K562 (cell line): Measurements from ENCODE around the gene CXCL1. TPM values are rescaled to one million over a fixed set of nuclear protein-coding genes. Genes with fewer than 3 reads are reported as not detected.

ENCODE experiments used
- ATAC-seq: fragments of 200-7000 bp; cut with Tn5 transposase; 3 replicates; pipeline ENCODE4 v1.9.1; 2020; ENCODE audit warnings: moderate library complexity
- BruUV-seq: library from RNA; stranded (reverse); fragments of 400-500 nt; replicated peaks from 2 replicates; lab custom pipeline; 2021; lab: Mats Ljungman, UMichigan
- CTCF ChIA-PET: fragments of 300-600 bp; formaldehyde crosslinking; extraction: SDS; loops from one replicate; lab custom pipeline; 2021; ENCODE audit warnings: low intra/inter-chr PET ratio; lab: Yijun Ruan, JAX
- POLR2A ChIA-PET: fragments of 300-600, 350-650 bp; sonication (Branson Sonifier 250); formaldehyde crosslinking; extraction: SDS; loops from one replicate; lab custom pipeline; 2021; ENCODE audit warnings: antibody characterized with exemption, inconsistent platforms; lab: Yijun Ruan, JAX
- DNase-seq, 4 experiments: peaks; one replicate each; pipeline versions ENCODE4 v3.0.0 to v3.0.0-alpha.2; 2011 to 2018; ENCODE audit warnings: low spot score in 3 of 4, mixed read lengths in 3 of 4; ENCODE audit errors: extremely low read depth in 1 of 4
- FAIRE-seq: peaks from 2 replicates; lab custom pipeline; 2011; peaks lifted over from hg19 to GRCh38; lab: Jason Lieb, UNC
- H2AFZ ChIP-seq: 2 replicates; pipeline ENCODE4 v1.6.0; 2011; ENCODE audit warnings: low read depth, low read length, control low read depth, inconsistent platforms
- H3K27ac ChIP-seq: fragments of 200-600 bp; 3 replicates; pipeline ENCODE4 v1.8.0; 2011; ENCODE audit warnings: low read depth, mild to moderate bottlenecking, control low read depth, inconsistent platforms, low read length, moderate library complexity, mixed read lengths; ENCODE audit errors: extremely low read depth
- H3K27me3 ChIP-seq, 2 experiments: fragments of 300-600 bp in 1 of 2; 2 replicates in 1 of 2; 3 replicates in 1 of 2; pipeline versions ENCODE4 v1.6.0 to v1.8.0; 2011; ENCODE audit warnings: inconsistent platforms in 2 of 2, low read length in 2 of 2, mild to moderate bottlenecking in 1 of 2, mixed read lengths in 1 of 2, moderate library complexity in 1 of 2; ENCODE audit not compliant: control insufficient read depth in 2 of 2, insufficient read depth in 2 of 2
- H3K36me3 ChIP-seq: fragments of 300-600 bp; 3 replicates; pipeline ENCODE4 v1.8.0; 2011; ENCODE audit warnings: mild to moderate bottlenecking, low read length, inconsistent platforms; ENCODE audit not compliant: control insufficient read depth, insufficient read depth
- H3K4me1 ChIP-seq, 2 experiments: fragments of 200-600 bp in 1 of 2; replicated peaks in 1 of 2; 2 replicates in 1 of 2; 3 replicates in 1 of 2; pipeline versions ENCODE4 v1.5.1 to v1.8.0; 2011; ENCODE audit warnings: inconsistent platforms in 2 of 2, low read length in 2 of 2, mild to moderate bottlenecking in 1 of 2, mixed read lengths in 1 of 2, moderate library complexity in 1 of 2; ENCODE audit not compliant: control insufficient read depth in 2 of 2, insufficient read depth in 2 of 2
- H3K4me2 ChIP-seq: 2 replicates; pipeline ENCODE4 v1.6.1; 2011; ENCODE audit warnings: low read length, control low read depth, inconsistent platforms, mixed read lengths; ENCODE audit not compliant: insufficient read depth
- H3K4me3 ChIP-seq: fragments of 200-600 bp; sonication (generic), shearing (Covaris generic); 2 replicates; pipeline ENCODE4 v1.5.1; 2016; ENCODE audit warnings: control low read depth, inconsistent platforms
- H3K79me2 ChIP-seq: fragments of 200-600 bp; 3 replicates; pipeline ENCODE4 v1.8.0; 2011; ENCODE audit warnings: low read length, inconsistent platforms; ENCODE audit not compliant: control insufficient read depth, insufficient read depth
- H3K9ac ChIP-seq, 2 experiments: 2 replicates each; pipeline versions ENCODE4 v1.6.0 to v1.6.1; 2011; ENCODE audit warnings: low read depth in 2 of 2, low read length in 2 of 2, control low read depth in 1 of 2, inconsistent platforms in 1 of 2, mild to moderate bottlenecking in 1 of 2, mixed read lengths in 1 of 2; ENCODE audit not compliant: insufficient read depth in 1 of 2
- H3K9me1 ChIP-seq: one replicate; pipeline ENCODE4 v1.6.0; 2011; ENCODE audit warnings: inconsistent platforms, mild to moderate bottlenecking, low read length, moderate library complexity; ENCODE audit not compliant: control insufficient read depth, insufficient read depth
- H3K9me3 ChIP-seq: replicated peaks from 2 replicates; pipeline ENCODE4 v1.5.1; 2011; ENCODE audit warnings: low read depth, low read length, inconsistent platforms; ENCODE audit not compliant: control insufficient read depth, insufficient read depth
- H4K20me1 ChIP-seq: replicated peaks from 2 replicates; pipeline ENCODE4 v1.6.1; 2011; ENCODE audit warnings: low read length, inconsistent platforms, mixed read lengths; ENCODE audit not compliant: control insufficient read depth, insufficient read depth
- ADNP ChIP-seq: fragments of 200-800 bp; sonication (Bioruptor generic); IDR thresholded peaks from 2 replicates; pipeline ENCODE4 v1.6.1; 2016; ENCODE audit warnings: missing genetic modification characterization, missing compliant biosample characterization
- CREBBP ChIP-seq: IDR thresholded peaks from one replicate; pipeline ENCODE4 v1.6.1; 2012; ENCODE audit warnings: low read depth, mild to moderate bottlenecking, control low read depth, inconsistent platforms, low read length
- ELK1 ChIP-seq: sonication (generic); formaldehyde crosslinking; IDR thresholded peaks from 2 replicates; pipeline ENCODE4 v1.8.1; 2022; ENCODE audit warnings: missing genetic modification reagents
- FOS ChIP-seq: IDR thresholded peaks from 3 replicates; pipeline ENCODE4 v1.6.1; 2011; ENCODE audit not compliant: insufficient read length; ENCODE audit errors: extremely low read depth
- GTF2F1 ChIP-seq: IDR thresholded peaks from 2 replicates; pipeline ENCODE4 v1.6.1; 2011; ENCODE audit warnings: low read depth, low read length, improper control_type of control experiment
- HMGN3 ChIP-seq: IDR thresholded peaks from 2 replicates; pipeline ENCODE4 v1.6.1; 2011; ENCODE audit warnings: borderline replicate concordance, low read depth, mild to moderate bottlenecking, mixed read lengths, low read length; ENCODE audit not compliant: insufficient read length; ENCODE audit errors: extremely low read depth
- L3MBTL2 ChIP-seq: fragments of 450-650 bp; IDR thresholded peaks from 2 replicates; pipeline ENCODE4 v1.6.1; 2016; ENCODE audit warnings: mild to moderate bottlenecking, moderate library complexity
- MAFK ChIP-seq: IDR thresholded peaks from 2 replicates; pipeline ENCODE4 v1.6.1; 2011; ENCODE audit warnings: low read length, improper control_type of control experiment
- NUFIP1 ChIP-seq: fragments of 450-650 bp; IDR thresholded peaks from 2 replicates; pipeline ENCODE4 v1.6.1; 2018; ENCODE audit not compliant: partially characterized antibody
- PHF21A ChIP-seq: fragments of 450-650 bp; IDR thresholded peaks from 2 replicates; pipeline ENCODE4 v1.6.1; 2017; ENCODE audit warnings: low read depth, borderline replicate concordance
- SMARCA5 ChIP-seq: fragments of 450-650 bp; IDR thresholded peaks from 2 replicates; pipeline ENCODE4 v1.6.1; 2016
- ZNF12 ChIP-seq: sonication (generic); formaldehyde crosslinking; IDR thresholded peaks from 2 replicates; pipeline ENCODE4 v1.4.0; 2020; ENCODE audit warnings: mild to moderate bottlenecking, missing genetic modification reagents
- ZNF311 ChIP-seq: fragments of 250-450 bp; sonication (Bioruptor Pico); IDR thresholded peaks from 2 replicates; pipeline ENCODE4 v1.4.0; 2020; ENCODE audit warnings: mild to moderate bottlenecking, moderate library complexity
- WGBS: fragments of 100-300 bp; shearing (Covaris generic); methylation state at CpG from one replicate; pipeline ENCODE4 v1.1.6; 2016; ENCODE audit warnings: low coverage, mixed read lengths; ENCODE audit not compliant: insufficient coverage; ENCODE audit errors: missing lambda C conversion rate; 5-methylcytosine and 5-hydroxymethylcytosine counted together
- in situ Hi-C: fragments of 300-500 bp; cut with MboI; formaldehyde crosslinking; loops from 4 replicates; pipeline ENCODE4 v1.15.0; 2018; ENCODE audit warnings: inconsistent platforms, mixed read lengths
- intact Hi-C: fragments of 100-400 bp; cut with micrococcal nuclease; formaldehyde crosslinking; loops from 2 replicates; pipeline ENCODE4 v1.14.2; 2022
- polyA plus RNA-seq, 8 experiments: library from polyadenylated mRNA; depleted of rRNA in 4 of 8; stranded (reverse) in 5 of 8; unstranded in 3 of 8; fragments of >200 nt; fragmentation: Nextera tagmentation in 2 of 8; fragmentation: Illumina TruSeq in 1 of 8; extraction: Ambion mirVana in 2 of 8; extraction: Trizol in 1 of 8; gene quantifications; 2 replicates each; pipeline versions ENCODE4 v1.2.1 to v1.2.3, GENCODE V29; 2011 to 2014; ENCODE audit warnings: inconsistent platforms in 1 of 8, missing spikeins in 1 of 8
- total RNA-seq, 7 experiments: library from RNA; depleted of rRNA in 6 of 7; stranded (reverse); fragments of >200 nt in 6 of 7; fragmentation: Illumina TruSeq in 2 of 7; extraction: Trizol in 2 of 7; gene quantifications; 2 replicates each; pipeline versions ENCODE4 v1.2.1 to v1.2.3, GENCODE V29; 2011 to 2021; ENCODE audit warnings: low replicate concordance in 1 of 7

The CXCL1 gene
- total and polyA plus RNA-seq, 9 of the 15 experiments (the other 6 are each of a cell fraction or from before 2014, with no cell fraction given): 0.07 to 2.2 (median 0.32) TPM; not detected in 3

- Histone ChIP-seq H3K4me1 (no peaks in the 10 kb centered on the region; a peak in 1 of 5 replicates), H3K27ac (no peak overlapping the region), H2AFZ (0 out of 2 replicates have a peak overlapping the region, but pooled peaks have one; percentile 3), H3K9ac (no peak overlapping the region), H3K79me2 (no peaks in the 10 kb centered on the region), H4K20me1 (no peaks in the 10 kb centered on the region), H3K9me1 (no peaks in the 10 kb centered on the region), H3K9me3 (no peaks in the 10 kb centered on the region), H3K36me3 (no peaks in the 10 kb centered on the region), H3K27me3 (no peaks in the 10 kb centered on the region), H3K4me2 (no peak overlapping the region), H3K4me3 (no peak overlapping the region)
- 55% methylated on average over 3 of the region's 3 CpGs for WGBS
- BruUV-seq: no TSS peak
- intact Hi-C loops: loop anchor here (5.0 to 10.0 kb wide), 4 partner anchors 118 to 345 kb away; partner anchors contain the start of gene CXCL3
- FAIRE-seq (no peak), DNase-seq (no peak), ATAC-seq (no peak)
- ChIA-PET CTCF (no interaction called here), POLR2A (interaction anchor here (1.0 kb wide), 2 partner anchors 9 to 161 kb away, joined by 3 to 4 read pairs; no protein-coding TSS in a partner anchor)
- TF ChIP-seq SMARCA5 (no peak), ZNF12 (CRISPR knock-in tag) (no peak), GTF2F1 (no peak), L3MBTL2 (no peak), ADNP (tag) (no peak), HMGN3 (no peak), NUFIP1 (no peak), ZNF311 (CRISPR knock-in tag) (no peak), CREBBP (no peak), PHF21A (no peak), FOS (no peak), MAFK (no peak), ELK1 (no peak)
- in situ Hi-C loops: no loop called here
These were observed 50.5 kb downstream of the CXCL1 start for GRCh38 chr4:73919691-73920090.

Other genes starting within 250 kb of the CXCL1 start
Only the 7 nearest of the 9 such genes appear.
- gene CXCL8, start 128.8 kb upstream of the CXCL1 start, total RNA-seq (2014; rRNA removed): 1.8 and 2.2 TPM in 2 replicates
- 4.8 and 6.2 TPM in 2 replicates for gene CXCL8, start 128.8 kb upstream of the CXCL1 start, total RNA-seq (2014; rRNA removed; fragmentation: Illumina TruSeq; extraction: Trizol)
- 1.0 and 1.6 TPM in 2 replicates for gene CXCL8, start 128.8 kb upstream of the CXCL1 start, total RNA-seq (2015; rRNA removed; fragmentation: Illumina TruSeq; extraction: Trizol)
- 3.2 and 3.3 TPM in 2 replicates for gene CXCL8, start 128.8 kb upstream of the CXCL1 start, total RNA-seq (2021)
- gene CXCL8, start 128.8 kb upstream of the CXCL1 start, polyA plus RNA-seq (2011; rRNA removed): 3.4 and 7.7 TPM in 2 replicates
- 2.9 and 3.3 TPM in 2 replicates for gene CXCL8, start 128.8 kb upstream of the CXCL1 start, polyA plus RNA-seq (2014; fragmentation: Illumina TruSeq; extraction: Trizol)
- 1 to 10 TPM; 5.8 to 6.9 TPM for gene CXCL8, start 128.8 kb upstream of the CXCL1 start, polyA plus RNA-seq (2014; fragmentation: Nextera tagmentation; extraction: Ambion mirVana)
- 2.5 and 2.8 TPM in 2 replicates for gene CXCL8, start 128.8 kb upstream of the CXCL1 start, polyA plus RNA-seq (2014; rRNA removed)
- gene CXCL6, start 32.7 kb upstream of the CXCL1 start, total RNA-seq (2014; rRNA removed): not detected in 2 replicates
- gene CXCL6, start 32.7 kb upstream of the CXCL1 start, total RNA-seq (2014; rRNA removed; fragmentation: Illumina TruSeq; extraction: Trizol): not detected in 2 replicates
- gene CXCL6, start 32.7 kb upstream of the CXCL1 start, total RNA-seq (2015; rRNA removed; fragmentation: Illumina TruSeq; extraction: Trizol): not detected in 2 replicates
- gene CXCL6, start 32.7 kb upstream of the CXCL1 start, total RNA-seq (2021): not detected in 2 replicates
- not detected in 2 replicates for gene CXCL6, start 32.7 kb upstream of the CXCL1 start, polyA plus RNA-seq (2011; rRNA removed)
- gene CXCL6, start 32.7 kb upstream of the CXCL1 start, polyA plus RNA-seq (2014; fragmentation: Illumina TruSeq; extraction: Trizol): not detected in 2 replicates
- gene CXCL6, start 32.7 kb upstream of the CXCL1 start, polyA plus RNA-seq (2014; fragmentation: Nextera tagmentation; extraction: Ambion mirVana): not detected
- gene CXCL6, start 32.7 kb upstream of the CXCL1 start, polyA plus RNA-seq (2014; rRNA removed): not detected in 2 replicates
- not detected in 2 replicates for gene PF4V1, start 16.1 kb upstream of the CXCL1 start, total RNA-seq (2014; rRNA removed)
- gene PF4V1, start 16.1 kb upstream of the CXCL1 start, total RNA-seq (2014; rRNA removed; fragmentation: Illumina TruSeq; extraction: Trizol): not detected in 2 replicates
- gene PF4V1, start 16.1 kb upstream of the CXCL1 start, total RNA-seq (2015; rRNA removed; fragmentation: Illumina TruSeq; extraction: Trizol): not detected in 2 replicates
- not detected in 2 replicates for gene PF4V1, start 16.1 kb upstream of the CXCL1 start, total RNA-seq (2021)
- not detected in 2 replicates for gene PF4V1, start 16.1 kb upstream of the CXCL1 start, polyA plus RNA-seq (2011; rRNA removed)
- gene PF4V1, start 16.1 kb upstream of the CXCL1 start, polyA plus RNA-seq (2014; fragmentation: Illumina TruSeq; extraction: Trizol): not detected in 2 replicates
- gene PF4V1, start 16.1 kb upstream of the CXCL1 start, polyA plus RNA-seq (2014; fragmentation: Nextera tagmentation; extraction: Ambion mirVana): not detected
- gene PF4V1, start 16.1 kb upstream of the CXCL1 start, polyA plus RNA-seq (2014; rRNA removed): not detected in 2 replicates
- not detected in 2 replicates for gene PF4, start 112.6 kb downstream of the CXCL1 start, total RNA-seq (2014; rRNA removed)
- gene PF4, start 112.6 kb downstream of the CXCL1 start, total RNA-seq (2014; rRNA removed; fragmentation: Illumina TruSeq; extraction: Trizol): not detected in 2 replicates
- gene PF4, start 112.6 kb downstream of the CXCL1 start, total RNA-seq (2015; rRNA removed; fragmentation: Illumina TruSeq; extraction: Trizol): not detected in 2 replicates
- not detected in 2 replicates for gene PF4, start 112.6 kb downstream of the CXCL1 start, total RNA-seq (2021)
- not detected in 2 replicates for gene PF4, start 112.6 kb downstream of the CXCL1 start, polyA plus RNA-seq (2011; rRNA removed)
- gene PF4, start 112.6 kb downstream of the CXCL1 start, polyA plus RNA-seq (2014; fragmentation: Illumina TruSeq; extraction: Trizol): not detected in 2 replicates
- under 1 TPM in 1 of 2 experiments, not detected in 1; 0.11 TPM for gene PF4, start 112.6 kb downstream of the CXCL1 start, polyA plus RNA-seq (2014; fragmentation: Nextera tagmentation; extraction: Ambion mirVana)
- gene PF4, start 112.6 kb downstream of the CXCL1 start, polyA plus RNA-seq (2014; rRNA removed): not detected in 2 replicates
- 0.37 TPM in 1 of 2 replicates, not detected in the other for gene PPBP, start 118.8 kb downstream of the CXCL1 start, total RNA-seq (2014; rRNA removed)
- 0.29 TPM in 1 of 2 replicates, not detected in the other for gene PPBP, start 118.8 kb downstream of the CXCL1 start, total RNA-seq (2014; rRNA removed; fragmentation: Illumina TruSeq; extraction: Trizol)
- 0.22 TPM in 1 of 2 replicates, not detected in the other for gene PPBP, start 118.8 kb downstream of the CXCL1 start, total RNA-seq (2015; rRNA removed; fragmentation: Illumina TruSeq; extraction: Trizol)
- gene PPBP, start 118.8 kb downstream of the CXCL1 start, total RNA-seq (2021): not detected in 2 replicates
- 0.15 and 0.38 TPM in 2 replicates for gene PPBP, start 118.8 kb downstream of the CXCL1 start, polyA plus RNA-seq (2011; rRNA removed)
- gene PPBP, start 118.8 kb downstream of the CXCL1 start, polyA plus RNA-seq (2014; fragmentation: Illumina TruSeq; extraction: Trizol): 0.28 TPM in 1 of 2 replicates, not detected in the other
- under 1 TPM; 0.17 to 0.55 TPM for gene PPBP, start 118.8 kb downstream of the CXCL1 start, polyA plus RNA-seq (2014; fragmentation: Nextera tagmentation; extraction: Ambion mirVana)
- gene PPBP, start 118.8 kb downstream of the CXCL1 start, polyA plus RNA-seq (2014; rRNA removed): not detected in 2 replicates
- not detected in 2 replicates for gene CXCL5, start 129.3 kb downstream of the CXCL1 start, total RNA-seq (2014; rRNA removed)
- not detected in 2 replicates for gene CXCL5, start 129.3 kb downstream of the CXCL1 start, total RNA-seq (2014; rRNA removed; fragmentation: Illumina TruSeq; extraction: Trizol)
- gene CXCL5, start 129.3 kb downstream of the CXCL1 start, total RNA-seq (2015; rRNA removed; fragmentation: Illumina TruSeq; extraction: Trizol): not detected in 2 replicates
- gene CXCL5, start 129.3 kb downstream of the CXCL1 start, total RNA-seq (2021): not detected in 2 replicates
- not detected in 2 replicates for gene CXCL5, start 129.3 kb downstream of the CXCL1 start, polyA plus RNA-seq (2011; rRNA removed)
- not detected in 2 replicates for gene CXCL5, start 129.3 kb downstream of the CXCL1 start, polyA plus RNA-seq (2014; fragmentation: Illumina TruSeq; extraction: Trizol)
- gene CXCL5, start 129.3 kb downstream of the CXCL1 start, polyA plus RNA-seq (2014; fragmentation: Nextera tagmentation; extraction: Ambion mirVana): not detected
- gene CXCL5, start 129.3 kb downstream of the CXCL1 start, polyA plus RNA-seq (2014; rRNA removed): not detected in 2 replicates
- 8.1 and 8.4 TPM in 2 replicates for gene CXCL3, start 169.3 kb downstream of the CXCL1 start, total RNA-seq (2014; rRNA removed)
- 6.1 and 8.0 TPM in 2 replicates for gene CXCL3, start 169.3 kb downstream of the CXCL1 start, total RNA-seq (2014; rRNA removed; fragmentation: Illumina TruSeq; extraction: Trizol)
- gene CXCL3, start 169.3 kb downstream of the CXCL1 start, total RNA-seq (2015; rRNA removed; fragmentation: Illumina TruSeq; extraction: Trizol): 2.7 and 3.1 TPM in 2 replicates
- gene CXCL3, start 169.3 kb downstream of the CXCL1 start, total RNA-seq (2021): 8.6 and 9.1 TPM in 2 replicates
- 3.7 and 8.9 TPM in 2 replicates for gene CXCL3, start 169.3 kb downstream of the CXCL1 start, polyA plus RNA-seq (2011; rRNA removed)
- 6.1 and 6.3 TPM in 2 replicates for gene CXCL3, start 169.3 kb downstream of the CXCL1 start, polyA plus RNA-seq (2014; fragmentation: Illumina TruSeq; extraction: Trizol)
- 1 to 10 TPM; 2.3 to 5.0 TPM for gene CXCL3, start 169.3 kb downstream of the CXCL1 start, polyA plus RNA-seq (2014; fragmentation: Nextera tagmentation; extraction: Ambion mirVana)
- 8.9 and 12.1 TPM in 2 replicates for gene CXCL3, start 169.3 kb downstream of the CXCL1 start, polyA plus RNA-seq (2014; rRNA removed)